Activated CD4-positive, alpha-beta T cell treated with anti-CD3 and anti-CD28 coated beads, Interleukin-2, amount 50 U/mL, for 48 hours (primary cell): ENCODE results near the gene CELF4.
A peak's percentile ranks its signal among the peaks of the same experiment; 100 is the strongest.
"Not testable (repeated sequence)": the region's sequence is repeated elsewhere in the genome, so short reads cannot be mapped to it uniquely, and the experiment has no call there.

Experiments
- DNase-seq, 2 experiments: peaks; one replicate each; pipeline ENCODE4 v3.0.0-alpha.2; 2020

Gene CELF4

DNA sequence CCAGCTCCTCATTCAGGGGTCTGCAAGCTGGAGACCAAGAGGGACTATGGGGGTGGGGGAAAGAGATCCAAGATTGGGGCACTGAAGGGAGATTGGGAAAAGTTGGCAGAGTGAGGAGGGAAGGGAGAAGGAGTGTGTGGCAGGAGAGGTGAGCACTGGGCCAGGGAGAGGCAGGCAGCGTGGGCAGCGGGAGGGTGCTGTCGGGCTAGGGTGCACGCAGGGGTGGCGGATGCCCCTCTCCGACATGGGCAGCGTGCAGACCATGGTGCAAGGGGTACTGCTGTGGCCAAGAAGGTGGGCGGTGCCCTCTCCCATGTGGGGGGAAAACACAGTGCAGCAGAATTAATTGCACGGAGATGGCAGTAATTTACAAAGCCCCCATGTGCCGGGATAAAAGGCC, 74.1 kb downstream of the CELF4 start:
- DNase-seq, result no peak

GRCh38 chr18:37489998-37490397, 75.6 kb downstream of the CELF4 start:
- DNase-seq, result no peak

DNA sequence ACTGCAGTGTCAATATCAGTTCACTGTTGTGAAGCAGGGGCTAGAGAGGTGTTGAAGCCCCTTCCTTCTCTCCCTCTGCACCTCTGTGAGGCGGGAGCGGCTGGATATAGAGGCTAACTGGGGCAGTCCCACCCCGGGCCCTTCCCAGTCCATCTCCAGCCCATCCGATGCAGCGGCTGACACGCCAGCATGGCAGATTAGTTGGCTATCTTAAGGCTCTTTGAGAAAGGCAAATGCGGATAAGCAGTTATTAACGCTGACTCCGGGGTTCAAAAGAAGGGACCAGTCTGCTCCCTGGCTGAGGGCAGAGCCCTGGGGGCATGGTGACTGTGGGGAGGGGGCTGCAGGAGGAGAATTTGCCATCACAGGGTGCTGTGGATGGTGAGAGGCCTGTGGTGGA, 76.6 kb downstream of the CELF4 start:
- DNase-seq, result no peak

GRCh38 chr18:37487400-37487867, 78.2 kb downstream of the CELF4 start:
- no peak for DNase-seq

- no peak for DNase-seq
These were observed 78.8 kb downstream of the CELF4 start for GRCh38 chr18:37486848-37487247.

- peak; percentile 13 to 20 for DNase-seq
These were observed 80.4 kb downstream of the CELF4 start for GRCh38 chr18:37484983-37485834.

GRCh38 chr18:37483984-37484819, 81.4 kb downstream of the CELF4 start:
- DNase-seq, result no peak

GRCh38 chr18:37483221-37483971, 82.2 kb downstream of the CELF4 start:
- no peak for DNase-seq

GRCh38 chr18:37482433-37482832, 83.2 kb downstream of the CELF4 start:
- no peak for DNase-seq

DNA sequence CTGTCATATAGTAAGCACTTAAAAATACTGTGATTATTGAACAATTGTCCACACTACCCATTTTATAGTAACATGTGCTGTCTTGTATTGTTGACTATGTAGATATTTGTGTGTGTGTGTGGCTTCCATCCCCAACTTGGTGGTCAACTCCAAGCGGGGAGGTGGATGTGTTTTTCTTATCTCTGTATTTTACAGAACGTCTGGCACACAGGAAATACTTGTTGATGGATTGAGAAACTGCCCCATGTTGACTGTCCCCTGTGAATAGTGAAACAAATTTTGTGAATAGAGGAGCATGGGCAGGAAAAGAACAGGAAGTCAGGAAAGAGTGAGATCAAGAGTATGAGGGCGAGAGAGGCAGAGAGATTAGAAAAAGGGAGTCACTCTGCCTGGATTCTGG, 83.6 kb downstream of the CELF4 start:
- no peak for DNase-seq

DNA sequence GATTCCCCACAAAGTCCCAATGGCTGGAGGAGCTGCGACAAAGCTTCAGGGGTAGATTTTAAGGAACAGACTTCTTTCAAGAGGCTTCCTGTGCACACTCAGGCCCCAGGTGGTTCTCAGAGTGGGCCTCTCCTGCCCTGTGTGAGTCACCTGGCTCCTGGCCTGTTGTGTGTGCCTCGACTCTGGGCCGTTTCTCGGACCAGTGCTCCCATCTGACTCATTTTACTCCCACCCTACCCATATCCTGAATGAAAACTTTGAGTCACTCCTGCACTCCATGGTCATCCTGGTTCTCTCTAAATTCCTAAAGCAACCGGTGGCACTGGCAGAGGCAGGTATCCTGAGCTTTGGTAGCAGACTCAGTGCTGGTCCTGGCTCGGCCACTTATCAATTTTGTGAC, 84.1 kb downstream of the CELF4 start:
- DNase-seq, result no peak

- no peak for DNase-seq
These were observed 84.5 kb downstream of the CELF4 start for GRCh38 chr18:37481072-37481471.

- no peak for DNase-seq
These were observed 88.8 kb downstream of the CELF4 start for GRCh38 chr18:37476611-37477295.

GRCh38 chr18:37476182-37476581, 89.4 kb downstream of the CELF4 start:
- peak; percentile 11 to 27 for DNase-seq

DNA sequence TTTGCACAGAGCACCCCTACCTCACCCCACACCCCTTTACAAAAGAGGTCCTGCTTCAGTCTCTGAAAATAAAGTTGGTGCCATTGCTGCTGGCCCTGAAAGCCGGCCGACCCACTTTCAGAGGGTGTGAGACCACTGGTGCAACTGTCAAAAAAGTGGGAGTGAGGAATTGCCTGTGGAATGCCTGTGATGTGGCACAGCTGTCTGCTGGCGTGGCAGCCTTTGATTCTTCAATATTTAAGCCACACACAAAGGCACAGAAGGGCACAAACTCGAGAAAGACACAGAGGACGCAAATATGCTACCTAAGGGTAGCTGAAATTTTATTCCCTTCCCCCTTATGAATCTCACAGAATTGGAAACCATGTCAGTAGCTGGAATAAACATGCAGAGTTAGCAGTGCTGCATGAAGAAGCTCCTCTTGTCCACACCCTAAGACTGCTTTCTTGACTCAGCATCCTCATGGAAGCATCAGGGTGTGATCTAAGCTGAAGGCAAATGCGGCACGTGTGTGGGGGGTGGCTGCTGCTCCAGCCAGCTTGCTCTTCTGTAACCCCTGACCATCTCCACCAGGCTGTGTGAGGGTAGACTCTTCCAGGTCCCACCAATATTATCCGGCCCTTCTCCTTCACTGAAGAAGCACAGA, 92.3 kb downstream of the CELF4 start:
- DNase-seq, result no peak

DNA sequence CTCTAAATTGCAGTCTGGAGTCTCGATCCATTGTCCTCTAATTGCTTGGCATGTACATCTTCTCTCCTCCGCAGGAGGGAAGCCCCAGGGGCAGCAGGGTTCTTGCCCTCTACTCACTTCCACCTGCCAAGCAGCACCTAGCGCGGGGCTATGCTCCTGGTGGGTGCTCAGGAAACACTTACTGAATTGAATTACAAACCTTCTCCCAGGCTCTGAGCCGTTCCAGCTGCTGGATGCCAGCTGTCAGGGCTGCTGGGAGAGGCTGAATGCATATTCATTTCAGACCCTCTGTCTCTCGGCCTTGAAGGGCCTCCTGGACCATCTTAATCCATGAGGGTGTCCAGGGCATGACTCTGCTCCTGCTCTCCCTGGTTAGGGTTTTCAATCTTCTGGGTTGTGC, 94.0 kb downstream of the CELF4 start:
- no peak for DNase-seq

GRCh38 chr18:37470986-37471385, 94.6 kb downstream of the CELF4 start:
- DNase-seq, result no peak

- no peak for DNase-seq
These were observed 98.5 kb downstream of the CELF4 start for GRCh38 chr18:37467002-37467662.

- no peak for DNase-seq
These were observed 99.6 kb downstream of the CELF4 start for GRCh38 chr18:37465958-37466357.

GRCh38 chr18:37464257-37464656, 101.3 kb downstream of the CELF4 start:
- no peak for DNase-seq

DNA sequence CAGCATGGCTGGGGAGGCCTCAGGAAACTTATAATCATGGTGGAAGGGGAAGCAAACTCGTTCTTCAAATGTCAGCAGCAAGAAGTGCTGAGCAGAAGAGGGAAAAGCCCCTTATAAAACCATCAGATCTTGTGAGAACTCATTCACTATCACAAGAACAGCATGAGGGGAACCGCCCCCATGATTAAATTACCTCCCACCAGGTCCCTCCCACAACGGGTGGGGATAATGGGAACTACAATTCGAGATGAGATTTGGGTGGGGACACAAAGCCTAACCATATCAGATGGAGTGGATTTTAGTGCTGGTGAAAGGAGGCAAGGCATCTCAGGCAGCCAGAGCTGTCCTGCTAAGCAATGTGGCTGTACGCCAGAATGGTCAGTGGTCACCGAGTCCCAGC, 104.3 kb downstream of the CELF4 start:
- not testable (repeated sequence) for DNase-seq
